ENCODE data around the gene WNT5A. TPM values are rescaled to one million over a fixed set of nuclear protein-coding genes. Genes with fewer than 3 reads are reported as not detected.

Gene WNT5A
- total and polyA plus RNA-seq, 3 donors from 2014 or later, result 3.4 to 12.4 (median 11.1) TPM

DNA sequence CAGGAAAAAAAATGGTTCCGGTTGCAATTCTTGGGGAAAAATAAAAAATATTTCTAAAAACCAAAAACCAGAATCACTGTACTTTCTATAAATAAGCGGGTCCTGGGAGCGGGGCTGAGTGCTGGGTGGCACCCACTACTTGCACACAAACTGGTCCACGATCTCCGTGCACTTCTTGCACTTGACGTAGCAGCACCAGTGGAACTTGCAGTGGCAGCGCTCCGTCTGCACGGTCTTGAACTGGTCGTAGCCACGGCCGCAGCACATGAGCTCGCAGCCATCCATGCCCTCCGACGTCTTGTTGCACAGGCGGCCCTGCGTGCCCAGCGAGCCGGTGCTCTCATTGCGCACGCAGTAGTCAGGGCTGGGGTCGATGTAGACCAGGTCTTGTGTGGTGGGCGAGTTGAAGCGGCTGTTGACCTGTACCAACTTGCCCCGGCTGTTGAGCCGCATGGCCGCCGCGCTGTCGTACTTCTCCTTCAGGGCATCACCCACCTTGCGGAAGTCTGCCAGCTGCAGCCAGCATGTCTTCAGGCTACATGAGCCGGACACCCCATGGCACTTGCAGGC, 17.1 kb downstream of the WNT5A start:
- Histone ChIP-seq H3K27me3 (no peaks in the 10 kb centered on the region), H3K4me3 (no peak overlapping the region), H3K27ac (no peak overlapping the region), H3K4me1 (no peaks in the 10 kb centered on the region), H3K9me3 (no peaks in the 10 kb centered on the region), H3K36me3 (ENCODE audit: low read depth, missing control alignments) (no peaks in the 10 kb centered on the region)
- TF ChIP-seq, protein P1, sequence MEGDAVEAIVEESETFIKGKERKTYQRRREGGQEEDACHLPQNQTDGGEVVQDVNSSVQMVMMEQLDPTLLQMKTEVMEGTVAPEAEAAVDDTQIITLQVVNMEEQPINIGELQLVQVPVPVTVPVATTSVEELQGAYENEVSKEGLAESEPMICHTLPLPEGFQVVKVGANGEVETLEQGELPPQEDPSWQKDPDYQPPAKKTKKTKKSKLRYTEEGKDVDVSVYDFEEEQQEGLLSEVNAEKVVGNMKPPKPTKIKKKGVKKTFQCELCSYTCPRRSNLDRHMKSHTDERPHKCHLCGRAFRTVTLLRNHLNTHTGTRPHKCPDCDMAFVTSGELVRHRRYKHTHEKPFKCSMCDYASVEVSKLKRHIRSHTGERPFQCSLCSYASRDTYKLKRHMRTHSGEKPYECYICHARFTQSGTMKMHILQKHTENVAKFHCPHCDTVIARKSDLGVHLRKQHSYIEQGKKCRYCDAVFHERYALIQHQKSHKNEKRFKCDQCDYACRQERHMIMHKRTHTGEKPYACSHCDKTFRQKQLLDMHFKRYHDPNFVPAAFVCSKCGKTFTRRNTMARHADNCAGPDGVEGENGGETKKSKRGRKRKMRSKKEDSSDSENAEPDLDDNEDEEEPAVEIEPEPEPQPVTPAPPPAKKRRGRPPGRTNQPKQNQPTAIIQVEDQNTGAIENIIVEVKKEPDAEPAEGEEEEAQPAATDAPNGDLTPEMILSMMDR (IDR thresholded peaks at IDR 0.05), result no peak
- TF ChIP-seq POLR2A (IDR thresholded peaks at IDR 0.05), result no peak
- no peak for DNase-seq
- intact Hi-C loops (cut with DNase I; ENCODE audit: low total_unique reads), result no loop called here
- 84% methylated on average over 20 to 32 of the region's 32 CpGs for WGBS, 2 donors

DNA sequence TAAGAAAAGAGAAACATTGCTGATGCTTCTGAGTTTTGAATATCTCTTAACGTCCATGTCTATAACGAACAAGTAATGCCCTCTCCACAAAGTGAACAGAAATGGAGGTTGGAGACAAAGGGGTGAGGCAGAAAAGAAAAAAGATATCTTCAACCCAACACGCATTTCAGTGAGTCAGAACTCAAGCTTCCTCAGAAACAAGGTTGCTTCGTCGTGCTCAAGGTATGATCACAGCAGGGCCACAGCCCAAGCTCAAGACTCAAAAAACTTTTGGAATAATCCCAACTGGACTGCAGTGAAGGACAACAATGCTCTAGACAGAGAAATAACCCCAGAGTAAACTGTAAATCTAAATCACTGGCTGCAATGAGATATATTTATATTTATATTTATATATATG, 18.9 kb downstream of the WNT5A start:
- no peaks in the 10 kb centered on the region for H3K36me3 ChIP-seq (ENCODE audit: low read depth, missing control alignments)
- H3K4me3 ChIP-seq, result no peak overlapping the region
- intact Hi-C loops (cut with DNase I; ENCODE audit: low total_unique reads), result no loop called here
- no peak for DNase-seq
- TF ChIP-seq POLR2A (IDR thresholded peaks at IDR 0.05), result no peak
- TF ChIP-seq, protein P1 (IDR thresholded peaks at IDR 0.05), result no peak
- H3K9me3 ChIP-seq, result no peaks in the 10 kb centered on the region
- H3K27ac ChIP-seq, result no peak overlapping the region
- WGBS, 2 donors, result 69 to 73% methylated on average over 5 of the region's 5 CpGs
- no peaks in the 10 kb centered on the region for H3K27me3 ChIP-seq
- no peaks in the 10 kb centered on the region for H3K4me1 ChIP-seq

DNA sequence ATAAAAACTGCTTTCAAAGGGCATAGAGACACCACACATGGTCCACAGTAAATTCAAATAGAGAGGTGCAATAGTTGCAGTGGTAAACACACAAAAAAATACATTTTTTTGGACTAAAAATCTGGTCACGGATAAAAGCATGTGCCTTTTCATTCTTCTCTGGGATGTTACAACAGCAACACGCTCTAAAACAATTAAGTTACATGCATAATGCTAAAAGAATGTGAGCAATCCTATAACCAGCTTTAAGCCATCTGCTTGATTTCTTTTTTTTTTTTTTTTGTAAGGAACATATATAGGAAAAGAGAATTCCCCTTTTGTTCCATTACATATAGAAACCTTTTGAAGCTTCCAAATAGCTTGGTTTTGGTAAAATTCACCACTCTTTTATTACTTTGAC, 20.0 kb downstream of the WNT5A start:
- intact Hi-C loops (cut with DNase I; ENCODE audit: low total_unique reads), result no loop called here

DNA sequence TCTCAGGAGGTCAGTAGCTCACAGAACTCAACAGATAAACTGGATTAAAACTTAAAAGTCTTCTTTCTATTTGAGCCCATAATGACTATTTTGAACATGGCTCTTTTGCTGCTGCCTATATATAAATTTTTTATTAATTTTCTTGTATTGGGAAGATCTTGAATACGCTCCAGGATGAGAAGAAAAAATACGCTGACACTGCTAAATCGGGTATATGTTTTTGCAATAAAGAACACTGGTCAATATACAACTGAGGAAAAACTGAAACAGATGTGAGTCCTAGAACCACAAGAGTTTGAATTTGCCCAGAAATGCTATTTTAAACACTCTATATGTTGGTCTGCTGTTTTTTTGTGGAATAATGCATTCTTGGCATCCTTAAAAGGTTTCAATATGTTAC, 20.6 kb downstream of the WNT5A start:
- Histone ChIP-seq H3K36me3 (ENCODE audit: low read depth, missing control alignments) (no peaks in the 10 kb centered on the region), H3K4me1 (no peaks in the 10 kb centered on the region), H3K4me3 (no peak overlapping the region), H3K9me3 (no peaks in the 10 kb centered on the region), H3K27me3 (no peaks in the 10 kb centered on the region), H3K27ac (no peak overlapping the region)
- no peak for TF ChIP-seq POLR2A (IDR thresholded peaks at IDR 0.05)
- TF ChIP-seq, protein P1 (IDR thresholded peaks at IDR 0.05), result no peak
- no peak for DNase-seq
- intact Hi-C loops (cut with DNase I; ENCODE audit: low total_unique reads), result no loop called here
- WGBS, 2 donors, result 78 to 88% methylated on average over 3 of the region's 3 CpGs

More for the DNA sequence above, 20.0 kb downstream of the WNT5A start:
- DNase-seq, result no peak
- Histone ChIP-seq H3K4me3 (no peak overlapping the region), H3K9me3 (no peaks in the 10 kb centered on the region), H3K36me3 (ENCODE audit: low read depth, missing control alignments) (no peaks in the 10 kb centered on the region), H3K27me3 (no peaks in the 10 kb centered on the region), H3K27ac (no peak overlapping the region), H3K4me1 (no peaks in the 10 kb centered on the region)
- TF ChIP-seq, protein P1 (IDR thresholded peaks at IDR 0.05), result no peak
- TF ChIP-seq POLR2A (IDR thresholded peaks at IDR 0.05), result no peak
- WGBS, 2 donors, result 68 to 71% methylated on average over 2 of the region's 2 CpGs

DNA sequence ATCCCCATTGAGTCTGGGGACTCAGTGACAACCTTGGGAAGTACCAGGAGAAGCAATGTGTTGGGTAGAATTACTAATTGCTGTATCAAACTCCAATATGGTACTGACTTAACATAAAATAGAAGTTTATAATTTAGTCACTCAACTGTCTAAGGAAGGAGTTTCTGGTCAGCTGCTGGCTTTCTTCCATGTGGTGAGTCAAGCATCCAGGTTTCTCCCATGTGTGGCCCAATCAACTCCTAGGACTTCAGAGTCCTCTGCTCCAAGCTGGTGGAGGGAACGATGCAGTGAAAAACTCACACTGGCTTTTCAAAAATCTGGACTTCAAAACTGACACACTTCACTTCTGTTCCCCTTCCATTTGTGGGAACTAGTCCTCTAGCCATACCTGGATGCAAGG, 25.2 kb downstream of the WNT5A start:
- H3K4me3 ChIP-seq, result no peak overlapping the region
- 90 to 95% methylated on average over 1 of the region's 1 CpG for WGBS, 2 donors
- DNase-seq, result no peak
- H3K27ac ChIP-seq, result no peak overlapping the region
- no peaks in the 10 kb centered on the region for H3K36me3 ChIP-seq (ENCODE audit: low read depth, missing control alignments)
- H3K27me3 ChIP-seq, result no peaks in the 10 kb centered on the region
- H3K4me1 ChIP-seq, result no peaks in the 10 kb centered on the region
- H3K9me3 ChIP-seq, result no peaks in the 10 kb centered on the region
- intact Hi-C loops (cut with DNase I; ENCODE audit: low total_unique reads), result no loop called here
- TF ChIP-seq, protein P1 (IDR thresholded peaks at IDR 0.05), result no peak
- no peak for TF ChIP-seq POLR2A (IDR thresholded peaks at IDR 0.05)

All from testis (tissue), 3 donors.